Stimulated activated CD4-positive, alpha-beta T cell treated with anti-CD3 and anti-CD28 coated beads, TNF-alpha, amount 100 ng/mL, for 4 hours (primary cell): ENCODE results near the gene CUL1.

Experiments
- DNase-seq, 3 experiments: peaks; one replicate each; pipeline ENCODE4 v3.0.0-alpha.2; 2020; ENCODE audit warnings: low read depth in 3 of 3

Gene CUL1

DNA sequence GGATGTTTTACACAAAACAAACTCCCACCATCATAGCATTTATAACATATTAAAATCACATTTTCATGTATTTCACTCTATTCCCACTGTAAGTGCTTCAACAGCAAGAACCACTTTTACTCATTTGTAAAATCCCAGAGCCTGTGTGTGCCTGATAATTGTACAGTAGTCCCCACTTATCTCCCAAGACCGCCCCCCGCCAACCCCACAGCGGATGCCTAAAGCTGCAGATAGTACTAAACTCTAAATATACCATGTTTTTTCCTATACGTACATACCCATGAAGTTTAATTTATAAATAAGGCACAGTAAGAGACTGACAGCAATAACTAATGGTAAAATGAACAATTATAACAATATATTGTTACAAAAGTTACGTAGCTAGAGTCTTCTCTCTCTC lies 151.9 kb downstream of the CUL1 start:
- no peak for DNase-seq
